Measurements from ENCODE around the gene DHX30.

DHX30 gene

DNA sequence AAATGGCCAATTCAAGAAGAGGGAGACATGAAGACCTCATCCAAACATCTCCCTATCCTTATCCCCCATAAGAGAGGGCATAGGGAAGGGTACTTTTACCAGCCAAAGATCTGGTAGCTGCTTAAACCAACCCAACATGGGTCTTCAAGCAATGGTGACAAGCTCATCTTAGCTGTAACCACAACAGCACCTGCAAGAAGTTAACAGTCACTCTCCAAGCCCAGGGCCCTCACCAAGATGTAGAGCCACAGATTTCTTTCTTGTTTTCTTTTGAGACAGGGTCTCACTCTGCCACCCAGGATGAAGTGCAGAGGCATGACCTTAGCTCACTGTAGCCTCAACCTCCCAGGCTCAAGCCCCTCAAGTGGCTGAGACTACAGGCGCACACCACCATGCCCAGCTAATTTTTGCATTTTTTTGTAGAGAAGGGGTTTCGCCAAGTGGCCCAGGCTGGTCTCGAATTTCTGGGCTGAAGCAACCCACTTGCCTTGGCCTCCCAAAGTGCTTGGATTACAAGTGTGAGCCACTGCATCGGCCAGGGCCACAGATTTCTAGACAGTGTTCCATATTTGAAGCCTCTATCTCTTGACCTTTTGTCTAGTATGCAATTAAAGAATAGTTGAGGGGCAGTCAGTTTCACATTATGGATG lies 57.1 kb downstream of the DHX30 start:
- Mint-ChIP-seq H3K27ac (no peak overlapping the region), H3K27me3 (ENCODE audit: low read depth) (no peaks in the 10 kb centered on the region), H3K4me3 (no peak overlapping the region), H3K9me3 (no peaks in the 10 kb centered on the region), H3K36me3 (ENCODE audit: low read depth) (peaks cover 51% of the 10 kb centered on the region), H3K4me1 (no peaks in the 10 kb centered on the region)
- TF ChIP-seq, protein P1, sequence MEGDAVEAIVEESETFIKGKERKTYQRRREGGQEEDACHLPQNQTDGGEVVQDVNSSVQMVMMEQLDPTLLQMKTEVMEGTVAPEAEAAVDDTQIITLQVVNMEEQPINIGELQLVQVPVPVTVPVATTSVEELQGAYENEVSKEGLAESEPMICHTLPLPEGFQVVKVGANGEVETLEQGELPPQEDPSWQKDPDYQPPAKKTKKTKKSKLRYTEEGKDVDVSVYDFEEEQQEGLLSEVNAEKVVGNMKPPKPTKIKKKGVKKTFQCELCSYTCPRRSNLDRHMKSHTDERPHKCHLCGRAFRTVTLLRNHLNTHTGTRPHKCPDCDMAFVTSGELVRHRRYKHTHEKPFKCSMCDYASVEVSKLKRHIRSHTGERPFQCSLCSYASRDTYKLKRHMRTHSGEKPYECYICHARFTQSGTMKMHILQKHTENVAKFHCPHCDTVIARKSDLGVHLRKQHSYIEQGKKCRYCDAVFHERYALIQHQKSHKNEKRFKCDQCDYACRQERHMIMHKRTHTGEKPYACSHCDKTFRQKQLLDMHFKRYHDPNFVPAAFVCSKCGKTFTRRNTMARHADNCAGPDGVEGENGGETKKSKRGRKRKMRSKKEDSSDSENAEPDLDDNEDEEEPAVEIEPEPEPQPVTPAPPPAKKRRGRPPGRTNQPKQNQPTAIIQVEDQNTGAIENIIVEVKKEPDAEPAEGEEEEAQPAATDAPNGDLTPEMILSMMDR (IDR thresholded peaks at IDR 0.05; ENCODE audit: unreplicated experiment in 3 of 3), result no peak

DNA sequence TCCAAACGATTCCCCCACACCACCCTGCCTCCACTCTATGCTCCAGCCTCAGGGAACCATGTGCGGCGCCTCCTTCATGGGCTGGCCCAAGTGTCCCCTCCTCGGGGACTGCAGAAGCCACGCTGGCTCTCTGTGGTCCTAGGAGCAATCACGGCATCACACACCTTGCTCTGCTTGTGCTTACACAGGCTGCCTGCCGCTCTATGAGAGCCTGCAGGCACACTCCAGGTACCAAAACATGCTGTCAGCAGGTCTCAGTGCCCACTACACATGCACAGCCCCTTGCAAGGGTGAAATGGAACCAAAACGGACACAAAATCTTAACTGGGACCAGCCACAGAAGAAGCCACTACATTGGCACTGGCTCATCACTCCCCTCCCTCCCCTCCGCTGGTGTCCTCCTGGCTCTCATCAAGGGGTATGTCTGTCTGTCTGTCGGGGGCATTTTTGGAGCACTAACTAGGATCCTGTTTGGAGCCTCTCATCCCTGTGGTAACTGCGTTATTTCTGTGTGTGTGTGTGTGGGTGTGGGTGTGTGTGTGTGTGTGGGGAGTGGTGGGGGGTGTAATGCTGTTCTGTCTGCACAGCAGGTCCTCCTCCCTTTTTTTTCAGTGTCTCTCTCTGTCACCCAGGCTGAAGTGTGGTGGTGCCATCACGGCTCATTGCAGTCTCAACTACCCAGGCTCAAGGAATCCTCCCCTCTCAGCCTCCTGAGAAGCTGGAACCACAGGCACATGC lies 60.6 kb downstream of the DHX30 start:
- peaks cover 57% of the 10 kb centered on the region for H3K36me3 Mint-ChIP-seq (ENCODE audit: low read depth)

DNA sequence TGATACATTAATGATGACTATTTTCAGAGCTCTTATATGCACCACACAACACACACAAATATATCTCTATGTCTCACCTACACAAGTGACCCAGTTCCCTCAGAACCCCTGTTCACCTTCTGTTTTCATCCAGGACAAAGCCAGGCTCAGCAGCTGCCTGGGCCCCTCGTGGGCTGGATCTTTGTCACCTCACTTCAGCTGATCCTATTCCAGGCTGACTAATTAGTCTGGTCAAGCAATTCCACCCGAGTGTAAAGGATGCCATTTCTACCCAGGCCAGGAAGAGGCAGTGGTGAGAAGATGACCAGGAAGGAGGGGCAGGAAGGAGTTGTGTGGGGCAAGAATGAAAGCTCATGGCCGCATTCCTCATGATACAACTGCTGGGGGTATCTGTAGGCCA lies 62.3 kb downstream of the DHX30 start:
- H3K27me3 Mint-ChIP-seq (ENCODE audit: low read depth), result no peaks in the 10 kb centered on the region
- H3K4me1 Mint-ChIP-seq, result no peaks in the 10 kb centered on the region
- H3K27ac Mint-ChIP-seq, result peak overlapping the region; percentile 10 to 26 (median 25)
- H3K4me3 Mint-ChIP-seq, result no peak overlapping the region
- H3K9me3 Mint-ChIP-seq, result no peaks in the 10 kb centered on the region
- H3K36me3 Mint-ChIP-seq (ENCODE audit: low read depth), result peaks cover 62% of the 10 kb centered on the region
- TF ChIP-seq, protein P1 (IDR thresholded peaks at IDR 0.05; ENCODE audit: unreplicated experiment in 3 of 3), result no peak

More for the DNA sequence above, 60.6 kb downstream of the DHX30 start:
- no peaks in the 10 kb centered on the region for H3K9me3 Mint-ChIP-seq
- TF ChIP-seq, protein P1 (IDR thresholded peaks at IDR 0.05; ENCODE audit: unreplicated experiment in 3 of 3), result no peak
- no peaks in the 10 kb centered on the region for H3K27me3 Mint-ChIP-seq (ENCODE audit: low read depth)
- peak overlapping the region in 2 of 3 experiments; percentile 15 to 64 for H3K27ac Mint-ChIP-seq
- H3K4me3 Mint-ChIP-seq, result no peak overlapping the region
- H3K4me1 Mint-ChIP-seq, result no peaks in the 10 kb centered on the region

DNA sequence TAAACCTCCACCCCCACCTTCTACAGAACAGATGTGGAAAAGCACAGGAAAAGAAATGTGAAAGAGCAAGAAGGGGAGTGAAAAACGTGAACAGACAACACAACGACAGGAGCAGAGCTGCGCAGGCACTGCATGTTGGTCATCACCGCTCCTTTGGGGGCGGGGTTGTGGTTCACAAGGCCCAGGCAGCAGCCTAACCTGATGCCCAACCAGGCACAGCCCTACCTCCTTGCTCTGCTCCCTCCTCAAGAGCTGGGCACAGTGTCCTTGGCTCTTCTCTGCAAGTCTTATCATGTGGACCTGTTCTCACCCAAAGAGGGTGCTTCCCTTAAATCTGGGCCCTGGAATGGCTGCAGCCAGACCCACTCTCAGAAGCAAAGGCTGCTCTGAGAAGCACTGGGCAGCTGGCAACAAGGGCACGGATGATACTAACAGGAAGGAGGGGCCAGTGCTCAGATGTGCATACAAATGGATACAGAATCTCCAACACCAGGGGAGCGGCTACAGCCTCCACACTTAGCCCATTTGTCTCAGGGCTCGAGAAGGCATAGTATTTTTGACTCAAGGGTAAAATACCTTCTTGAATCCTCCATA lies 64.6 kb downstream of the DHX30 start:
- H3K9me3 Mint-ChIP-seq, result no peaks in the 10 kb centered on the region
- H3K36me3 Mint-ChIP-seq (ENCODE audit: low read depth), result peaks cover 74% of the 10 kb centered on the region
- TF ChIP-seq, protein P1 (IDR thresholded peaks at IDR 0.05; ENCODE audit: unreplicated experiment in 3 of 3), result no peak
- no peaks in the 10 kb centered on the region for H3K27me3 Mint-ChIP-seq (ENCODE audit: low read depth)
- H3K4me1 Mint-ChIP-seq, result no peaks in the 10 kb centered on the region
- no peak overlapping the region for H3K4me3 Mint-ChIP-seq
- H3K27ac Mint-ChIP-seq, result no peak overlapping the region

DNA sequence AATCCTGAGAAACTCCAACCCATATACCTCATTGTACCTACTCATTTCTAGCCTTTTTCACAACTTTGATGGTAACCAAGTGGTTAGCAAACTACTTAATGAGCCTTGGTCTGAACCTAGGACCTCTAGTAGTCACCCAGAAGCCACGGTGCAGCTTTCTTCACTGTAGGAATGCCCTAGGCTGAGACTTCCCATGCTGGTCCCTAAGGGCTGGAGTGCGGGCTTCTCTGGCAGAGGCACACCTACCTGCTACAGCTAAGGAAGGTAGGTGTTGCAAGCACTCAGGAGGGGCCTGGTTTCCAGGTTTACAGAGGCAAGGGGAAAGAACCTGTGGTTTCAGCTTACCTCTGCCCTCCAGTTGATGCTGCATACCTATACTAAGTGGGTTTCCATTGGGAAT lies 65.4 kb downstream of the DHX30 start:
- H3K4me1 Mint-ChIP-seq, result no peaks in the 10 kb centered on the region
- H3K4me3 Mint-ChIP-seq, result no peak overlapping the region
- H3K9me3 Mint-ChIP-seq, result no peaks in the 10 kb centered on the region
- peaks cover 78% of the 10 kb centered on the region for H3K36me3 Mint-ChIP-seq (ENCODE audit: low read depth)
- H3K27me3 Mint-ChIP-seq (ENCODE audit: low read depth), result no peaks in the 10 kb centered on the region
- TF ChIP-seq, protein P1 (IDR thresholded peaks at IDR 0.05; ENCODE audit: unreplicated experiment in 3 of 3), result no peak
- no peak overlapping the region for H3K27ac Mint-ChIP-seq
